Measurements from ENCODE around the gene ADGRB2.
"Not testable (repeated sequence)": the region's sequence is repeated elsewhere in the genome, so short reads cannot be mapped to it uniquely, and the experiment has no call there.

Gene ADGRB2

DNA sequence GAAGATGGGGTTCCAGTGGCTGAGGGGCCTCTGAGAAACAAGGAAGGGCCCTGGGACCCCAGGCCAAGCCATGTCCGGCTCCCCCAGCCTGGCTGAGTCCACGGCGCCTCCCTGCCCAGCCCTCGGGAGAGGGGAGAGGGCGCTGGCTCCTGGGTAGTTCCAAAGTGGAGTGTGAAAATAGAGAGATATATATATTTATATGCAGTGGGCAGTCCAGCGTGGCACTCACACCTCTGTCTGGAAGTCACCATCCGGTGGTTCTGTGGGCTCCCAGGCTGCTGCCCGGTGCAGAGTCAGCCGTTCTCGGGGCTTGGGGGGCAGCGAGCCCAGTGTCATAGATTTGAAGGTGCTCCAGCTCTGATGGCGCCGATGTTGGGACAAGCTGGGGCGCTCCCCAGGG is 36.9 kb downstream of the ADGRB2 start:
- no peak for DNase-seq (ENCODE audit: low read depth in 2 of 2)

DNA sequence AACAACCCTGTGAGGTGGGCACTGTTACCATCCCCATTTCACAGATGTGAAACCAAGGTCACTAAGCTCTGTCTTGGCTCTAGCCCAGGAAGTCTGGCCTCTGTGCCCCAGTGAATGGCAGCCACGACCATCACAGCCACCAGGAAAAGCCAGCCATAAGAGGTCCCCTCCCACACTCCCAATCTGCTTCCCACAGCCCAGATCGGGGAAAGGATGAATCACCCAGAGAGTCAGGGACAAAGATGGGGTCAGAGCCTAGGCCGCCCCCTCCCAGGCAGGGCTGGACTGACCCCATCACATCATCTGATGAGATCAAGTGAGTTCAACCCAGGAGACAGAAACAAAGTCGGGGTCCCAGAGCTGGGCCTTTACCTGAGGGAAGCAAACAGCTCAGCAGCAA is 37.4 kb downstream of the ADGRB2 start:
- DNase-seq (ENCODE audit: low read depth in 2 of 2), result no peak

DNA sequence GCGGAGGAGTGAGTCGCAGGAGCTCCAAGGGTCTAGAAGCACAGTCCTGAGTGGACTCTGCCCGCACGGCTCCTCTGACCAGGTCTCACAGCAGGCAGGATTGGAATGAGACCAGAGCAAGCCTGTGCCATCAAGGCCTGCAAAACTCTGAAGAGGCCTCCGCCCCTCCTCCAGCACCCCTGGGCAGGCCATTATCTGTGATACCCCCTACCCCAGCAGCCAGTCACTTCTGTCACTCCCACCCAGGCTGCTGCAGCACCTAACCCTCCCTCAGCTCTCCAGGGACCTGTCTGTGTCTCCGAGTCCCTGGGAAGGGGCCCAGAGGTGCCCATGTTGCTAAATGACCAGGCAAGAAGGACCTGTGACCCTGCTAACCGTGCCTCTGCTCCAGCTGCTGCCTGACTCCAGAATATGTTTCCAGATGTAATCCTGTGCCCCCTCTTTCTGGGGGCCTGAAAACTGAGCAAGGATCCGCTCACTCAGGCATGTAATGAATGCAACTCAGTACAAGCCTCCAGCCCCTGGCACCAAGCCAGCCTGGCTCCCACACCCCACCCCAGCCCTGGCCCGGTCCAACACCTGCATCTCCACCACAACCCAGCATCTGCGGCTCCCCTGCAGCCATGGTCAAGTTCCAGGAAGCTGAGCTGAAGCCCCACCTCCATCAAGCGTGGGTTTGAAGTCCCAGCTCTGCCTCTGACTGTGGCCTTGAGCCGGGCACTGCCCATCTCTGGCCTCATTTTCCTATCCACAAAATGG is 38.2 kb downstream of the ADGRB2 start:
- DNase-seq (ENCODE audit: low read depth in 2 of 2), result no peak

DNA sequence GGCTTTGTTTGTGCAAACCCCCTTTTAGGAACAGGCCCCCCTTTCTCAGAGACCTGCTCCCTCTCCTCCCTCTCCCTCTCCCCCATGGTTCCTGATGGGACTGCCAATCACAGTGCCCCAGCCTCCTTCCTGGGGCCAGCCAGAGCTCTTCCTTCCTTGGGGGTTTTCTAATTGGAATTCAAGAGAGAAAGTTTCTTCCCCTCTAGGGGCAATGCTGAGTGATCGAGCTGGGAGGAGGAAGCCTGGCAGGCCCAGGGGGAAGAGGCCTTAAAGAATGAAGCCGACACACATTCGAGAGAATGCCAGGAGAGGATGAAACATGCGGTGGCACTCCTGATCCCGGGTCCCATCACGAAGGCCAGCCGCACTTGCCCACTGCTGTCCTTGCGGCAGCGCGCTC is 39.0 kb downstream of the ADGRB2 start:
- DNase-seq (ENCODE audit: low read depth in 2 of 2), result no peak

DNA sequence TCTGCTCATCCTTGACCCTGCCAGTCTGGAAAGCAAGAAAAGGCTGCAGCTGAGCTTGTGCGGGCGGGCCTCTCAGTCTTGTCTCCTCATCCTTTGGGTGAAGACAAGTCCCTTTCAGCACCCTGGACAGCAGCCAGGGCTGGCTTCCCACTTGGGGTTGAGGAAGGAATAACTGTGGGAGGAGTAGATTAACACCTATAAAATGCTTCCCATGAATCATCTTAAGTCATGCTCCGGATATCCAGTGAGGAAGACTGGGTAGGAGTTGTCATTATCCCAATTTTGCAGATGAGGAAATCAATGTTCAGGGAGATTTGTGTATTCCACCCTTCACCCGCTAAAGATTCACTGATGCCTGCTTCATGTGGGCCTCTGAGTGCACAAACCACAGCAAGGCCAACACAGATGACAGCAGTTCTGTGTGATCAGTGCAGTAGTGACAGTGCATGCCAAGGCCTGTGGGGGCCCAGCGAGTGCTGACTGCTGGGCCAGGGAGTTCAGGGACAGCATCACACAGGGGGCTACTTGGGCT is 40.2 kb downstream of the ADGRB2 start:
- peak in 1 of 2 donors; percentile 30 for DNase-seq (ENCODE audit: low read depth in 2 of 2)

DNA sequence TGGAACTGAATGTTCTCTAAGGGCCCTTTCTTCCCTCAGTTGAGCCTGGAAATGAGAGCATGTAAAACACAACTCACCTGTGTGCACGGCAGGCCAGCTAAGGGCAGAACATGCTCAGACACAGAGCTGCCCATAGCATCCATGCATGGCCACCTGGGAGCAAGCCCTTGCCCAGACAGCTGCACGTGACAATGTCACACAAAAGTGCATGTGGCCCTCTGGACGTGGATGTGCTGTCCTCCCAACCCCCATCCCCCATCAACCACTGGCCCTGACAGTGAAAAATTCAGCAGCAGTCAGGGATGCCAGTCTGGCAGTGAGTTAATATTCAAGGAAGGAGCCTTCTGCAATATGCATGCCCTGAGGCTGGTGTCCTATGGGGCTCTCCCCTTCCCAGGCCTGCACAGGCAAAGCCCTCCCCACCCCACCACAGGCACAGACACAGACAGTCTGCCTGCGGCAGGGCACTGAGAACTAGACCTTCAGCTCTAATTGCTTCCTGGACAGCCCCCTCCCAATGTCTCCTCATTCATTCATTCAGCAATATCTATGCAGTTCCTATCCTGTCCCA is 45.7 kb downstream of the ADGRB2 start:
- DNase-seq (ENCODE audit: low read depth in 2 of 2), result no peak

DNA sequence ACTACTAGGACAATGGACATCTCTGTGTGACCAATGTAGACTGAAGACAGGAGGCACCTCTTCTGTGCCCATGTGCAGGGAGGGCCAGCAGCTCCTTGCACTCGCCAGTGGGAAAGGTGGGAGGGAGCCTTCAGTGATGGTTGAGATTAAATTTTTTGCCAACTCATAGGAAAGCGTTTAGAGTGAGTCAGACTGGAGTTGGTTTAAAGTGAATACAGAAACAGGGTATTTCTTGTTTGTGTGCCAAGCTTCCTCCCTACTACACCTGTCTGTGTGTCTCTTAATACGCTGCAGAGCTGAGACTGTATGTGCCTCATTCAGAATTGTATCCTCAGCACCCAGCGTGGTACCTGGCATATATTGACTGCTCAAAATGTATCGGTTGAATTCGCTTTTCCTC is 46.8 kb downstream of the ADGRB2 start:
- DNase-seq (ENCODE audit: low read depth in 2 of 2), result no peak

DNA sequence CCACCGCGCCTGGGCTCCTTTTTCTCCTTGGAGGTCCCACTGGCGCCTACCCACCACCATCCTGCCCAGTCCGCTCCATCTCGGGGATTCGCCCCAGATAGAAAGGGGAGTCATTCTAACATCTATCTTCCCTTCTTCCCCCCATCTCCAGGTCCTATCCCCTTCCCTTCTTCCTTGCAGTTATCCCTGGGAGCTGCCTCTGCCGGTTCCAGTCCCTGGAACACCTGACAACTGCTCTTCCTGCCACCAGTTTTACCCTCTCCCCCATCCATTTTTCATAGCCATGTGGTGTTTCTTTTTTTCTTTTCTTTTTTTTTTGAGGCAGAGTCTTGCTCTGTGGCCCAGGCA is 48.3 kb downstream of the ADGRB2 start:
- no peak for DNase-seq (ENCODE audit: low read depth in 2 of 2)

DNA sequence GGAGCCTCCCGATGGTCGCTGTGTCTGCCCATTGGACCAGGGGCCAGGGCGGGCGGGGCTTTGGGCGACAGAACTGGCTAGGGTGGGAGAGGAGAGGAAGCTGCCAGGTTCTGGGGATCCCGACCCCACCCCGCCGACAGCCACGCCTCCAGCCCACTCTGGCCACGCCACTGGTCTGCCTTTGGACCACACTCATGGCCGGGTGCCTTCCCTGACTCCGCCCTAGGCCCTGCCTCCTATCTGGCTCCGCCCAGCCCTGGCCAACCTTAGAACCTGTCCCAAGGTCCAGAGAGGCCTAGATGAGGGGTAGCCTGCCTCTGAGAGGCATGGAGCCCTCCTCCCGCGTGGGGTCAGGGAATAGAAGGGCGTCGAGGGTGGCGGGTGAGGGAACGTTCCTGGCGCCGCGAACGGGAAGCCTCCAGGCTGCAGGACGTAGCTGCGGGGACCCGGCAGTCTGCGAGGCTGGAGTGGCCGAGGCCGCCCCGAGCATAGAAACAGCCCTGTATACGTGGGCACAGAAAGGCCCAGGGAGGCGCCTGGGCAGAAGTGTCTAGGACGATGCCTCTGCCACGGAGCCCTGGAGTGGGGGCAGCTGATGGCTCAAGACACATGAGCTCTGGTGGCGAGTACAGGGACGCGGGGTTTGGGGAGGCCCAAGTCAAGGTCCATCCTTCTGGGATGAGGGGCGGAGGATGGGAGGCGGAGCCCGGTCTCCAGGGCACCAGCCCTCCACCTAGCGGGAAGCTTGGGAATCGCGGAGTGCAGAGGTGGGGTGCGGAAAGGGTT is 48.9 kb downstream of the ADGRB2 start:
- DNase-seq (ENCODE audit: low read depth in 2 of 2), result peak in 1 of 2 donors; percentile 25

DNA sequence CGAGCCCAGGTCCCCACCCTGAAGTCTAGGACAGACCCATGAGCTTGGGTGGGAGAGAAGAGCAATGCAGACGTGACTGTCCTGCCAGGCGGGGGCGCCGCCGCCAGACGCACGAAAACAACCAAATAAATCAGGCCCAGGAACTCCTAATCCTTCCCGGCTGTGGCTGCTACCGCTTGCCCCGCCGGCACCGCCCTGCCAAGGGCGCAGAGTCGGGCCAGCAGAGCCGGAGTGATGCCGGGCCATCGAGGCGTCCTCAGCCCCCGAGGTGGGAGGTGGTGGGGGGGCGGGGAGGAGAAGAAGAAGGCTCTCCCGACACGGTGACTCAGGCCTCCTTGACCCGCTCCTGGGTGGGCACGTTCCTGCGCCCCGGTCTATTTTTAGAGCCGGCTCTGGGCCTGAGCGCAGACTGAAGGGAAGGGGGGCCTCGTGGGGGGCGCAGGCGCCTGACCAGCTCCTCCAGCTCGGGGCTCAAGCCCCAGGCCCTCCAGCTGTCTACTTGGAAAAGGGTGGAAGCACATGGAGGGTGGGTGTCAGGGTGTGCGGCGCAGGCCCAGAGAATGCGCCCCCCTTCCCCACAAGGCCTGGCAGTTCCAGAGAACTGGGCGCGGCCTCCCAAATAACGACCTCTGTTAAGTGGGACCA is 49.6 kb downstream of the ADGRB2 start:
- DNase-seq (ENCODE audit: low read depth in 2 of 2), result peak in 1 of 2 donors; percentile 18

DNA sequence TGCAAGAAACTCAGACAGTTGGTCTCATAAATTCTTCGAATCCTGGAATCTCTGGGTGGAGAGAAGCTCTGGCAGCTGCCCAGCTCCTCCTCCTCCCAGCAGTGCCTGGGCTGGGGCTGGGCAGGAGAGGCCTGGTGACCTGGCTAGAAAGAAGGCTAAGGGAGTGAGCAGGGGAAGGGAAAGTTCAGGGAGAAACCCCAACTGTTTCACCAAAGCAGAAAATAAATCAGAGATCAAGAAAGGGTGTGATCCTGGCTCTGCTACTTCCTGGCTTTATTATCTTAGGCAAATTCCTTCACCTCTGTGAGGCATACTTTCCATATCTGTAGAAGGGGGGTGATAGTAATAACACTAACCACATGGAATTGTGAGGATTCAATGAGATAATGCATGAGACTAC is 51.5 kb downstream of the ADGRB2 start:
- DNase-seq (ENCODE audit: low read depth in 2 of 2), result no peak

DNA sequence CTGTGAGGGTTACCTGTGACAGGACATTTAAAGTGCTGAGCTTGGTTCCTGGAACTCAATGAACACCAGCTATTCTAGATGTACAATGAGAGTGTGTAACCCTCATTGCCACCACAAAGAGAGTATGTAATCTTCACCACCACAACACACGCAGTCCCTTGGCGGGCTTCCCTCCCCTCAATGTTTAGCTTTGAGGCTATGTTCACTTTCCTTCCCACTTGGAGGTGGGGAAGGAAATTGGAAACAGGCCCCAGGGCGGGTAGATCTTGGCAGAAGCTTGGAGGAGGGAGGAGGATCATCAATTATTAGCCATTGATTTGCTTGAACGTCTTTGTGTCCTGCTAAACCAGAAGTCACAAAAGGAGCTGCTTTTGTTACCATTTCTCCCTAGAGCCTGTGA is 52.1 kb downstream of the ADGRB2 start:
- DNase-seq (ENCODE audit: low read depth in 2 of 2), result no peak

DNA sequence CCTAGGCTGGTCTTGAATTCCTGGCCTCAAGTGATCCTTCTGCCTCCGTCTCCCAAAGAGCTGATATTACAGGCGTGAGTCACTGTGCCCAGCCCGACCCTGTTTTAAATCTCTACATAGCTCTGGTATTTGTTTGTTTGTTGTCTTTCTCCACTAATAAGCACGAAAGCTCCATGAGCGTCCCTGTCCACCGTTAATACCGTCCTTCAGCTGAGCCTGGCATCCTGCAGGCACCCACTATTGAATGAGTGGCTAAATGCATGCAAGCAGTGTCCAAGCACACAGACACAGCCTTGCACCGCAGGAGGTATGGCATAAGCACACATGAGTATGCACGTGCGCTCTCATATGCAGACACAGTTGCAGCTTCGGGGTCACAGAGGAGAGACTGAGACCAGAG is 55.8 kb downstream of the ADGRB2 start:
- no peak for DNase-seq (ENCODE audit: low read depth in 2 of 2)

DNA sequence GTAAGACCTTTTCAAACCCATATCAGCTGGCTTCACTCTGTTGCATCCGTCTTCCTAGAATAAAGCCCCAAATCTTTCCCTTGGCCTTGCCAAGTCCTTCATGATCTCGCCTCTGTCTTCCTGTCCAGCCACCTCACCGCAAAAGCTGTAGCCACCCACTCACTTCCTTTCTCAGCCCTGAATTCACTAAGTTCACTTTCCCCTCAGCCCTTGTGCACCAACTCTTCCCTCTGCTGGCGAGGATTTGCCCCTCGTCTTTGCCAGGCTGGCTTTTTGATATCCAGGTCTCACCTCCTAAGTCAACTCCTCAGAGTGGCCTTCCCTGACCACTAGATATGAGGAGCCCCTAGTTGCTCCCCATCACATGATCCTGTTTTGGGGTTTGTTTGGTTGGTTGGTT is 56.4 kb downstream of the ADGRB2 start:
- no peak for DNase-seq (ENCODE audit: low read depth in 2 of 2)

DNA sequence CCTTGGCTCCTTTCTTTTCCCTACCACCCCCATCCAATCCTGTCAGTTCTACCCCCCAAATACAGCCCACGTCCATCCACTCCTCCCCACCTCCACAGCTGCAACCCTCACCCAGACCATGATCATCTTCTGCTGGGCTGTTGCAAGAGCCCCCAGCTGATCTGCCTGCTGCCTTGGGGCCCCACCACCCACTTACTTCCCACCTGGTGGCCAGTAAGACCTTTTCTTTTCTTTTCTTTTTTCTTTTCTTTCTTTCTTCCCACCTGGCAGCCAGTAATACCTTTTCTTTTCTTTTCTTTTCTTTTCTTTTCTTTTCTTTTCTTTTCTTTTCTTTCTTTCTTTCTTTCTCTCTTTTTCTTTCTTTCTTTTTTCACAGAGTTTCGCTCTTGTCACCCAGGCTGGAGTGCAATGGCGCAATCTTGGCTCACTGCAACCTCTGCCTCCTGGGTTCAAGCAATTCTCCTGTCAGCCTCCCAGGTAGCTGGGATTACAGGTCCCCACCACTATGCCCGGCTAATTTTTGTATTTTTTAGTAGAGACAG is 57.0 kb downstream of the ADGRB2 start:
- DNase-seq (ENCODE audit: low read depth in 2 of 2), result not testable (repeated sequence)

DNA sequence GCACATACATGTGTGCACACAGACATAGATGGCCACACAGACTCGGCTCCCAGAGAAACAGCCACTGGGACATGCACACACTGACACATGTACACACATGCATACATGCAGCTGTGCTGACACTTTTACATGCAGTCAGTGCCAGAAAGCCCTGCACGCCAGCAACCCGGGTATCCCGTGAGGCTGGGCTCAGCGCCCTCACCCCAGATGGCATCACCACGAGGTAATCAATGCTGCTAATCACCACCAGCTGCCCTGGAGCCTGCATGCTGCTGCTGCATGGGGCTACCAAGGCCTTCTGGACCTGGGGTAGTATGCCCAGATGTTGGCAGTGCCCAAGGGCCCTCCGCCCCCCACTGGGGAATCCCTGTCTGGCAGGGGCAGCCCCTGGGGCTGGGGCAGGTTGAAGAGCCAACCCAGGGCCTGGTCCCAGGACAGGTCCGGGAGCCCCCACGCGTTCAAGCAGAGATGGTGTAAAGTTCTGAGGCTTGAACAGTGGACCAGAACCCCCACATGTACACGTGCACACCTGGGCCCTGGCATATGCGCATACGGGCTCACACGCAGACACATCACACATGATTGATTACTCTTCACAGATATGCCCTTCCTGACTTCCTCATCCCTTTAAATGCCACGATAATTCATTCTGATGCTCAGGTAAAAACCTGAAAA is 57.6 kb downstream of the ADGRB2 start:
- no peak for DNase-seq (ENCODE audit: low read depth in 2 of 2)

DNA sequence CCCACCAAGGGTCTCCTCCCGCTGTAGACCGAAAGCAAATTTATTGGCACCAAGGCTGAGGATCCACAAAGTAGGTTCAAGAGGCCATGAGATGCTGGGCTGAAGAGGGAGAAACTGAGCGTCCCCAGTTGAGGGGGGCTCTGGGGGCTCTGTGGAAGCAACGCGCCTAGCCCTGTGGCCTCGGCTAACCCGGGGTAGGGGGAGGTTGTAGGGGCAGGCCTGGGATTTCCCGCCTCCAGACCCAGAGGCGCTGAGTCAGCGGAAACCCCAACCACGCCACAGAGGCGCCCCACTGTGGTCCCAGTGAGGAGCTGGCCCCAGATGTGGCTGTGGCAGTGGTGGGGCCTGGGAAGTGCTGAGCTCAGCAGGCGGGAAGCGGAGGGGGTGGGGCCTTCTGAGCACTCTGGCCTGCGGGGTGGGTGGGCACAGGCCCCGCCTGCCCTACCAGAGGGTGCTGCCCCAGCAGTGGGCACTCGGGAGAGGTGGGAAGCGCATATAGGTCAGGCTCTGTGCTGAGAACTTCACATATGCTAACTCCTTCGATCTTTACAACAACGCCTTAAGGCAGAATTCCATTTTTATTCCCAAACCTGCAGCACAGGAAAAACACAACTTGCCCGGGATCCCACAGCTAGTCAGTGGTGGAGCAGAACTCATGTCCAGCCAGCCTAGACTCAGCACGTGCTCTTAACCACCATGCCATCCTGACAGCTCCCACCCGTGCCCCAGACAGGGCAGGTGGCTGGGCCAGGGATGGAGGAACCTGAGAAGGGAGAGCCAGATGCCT is 58.9 kb downstream of the ADGRB2 start:
- peak; percentile 42 to 45 for DNase-seq (ENCODE audit: low read depth in 2 of 2)

DNA sequence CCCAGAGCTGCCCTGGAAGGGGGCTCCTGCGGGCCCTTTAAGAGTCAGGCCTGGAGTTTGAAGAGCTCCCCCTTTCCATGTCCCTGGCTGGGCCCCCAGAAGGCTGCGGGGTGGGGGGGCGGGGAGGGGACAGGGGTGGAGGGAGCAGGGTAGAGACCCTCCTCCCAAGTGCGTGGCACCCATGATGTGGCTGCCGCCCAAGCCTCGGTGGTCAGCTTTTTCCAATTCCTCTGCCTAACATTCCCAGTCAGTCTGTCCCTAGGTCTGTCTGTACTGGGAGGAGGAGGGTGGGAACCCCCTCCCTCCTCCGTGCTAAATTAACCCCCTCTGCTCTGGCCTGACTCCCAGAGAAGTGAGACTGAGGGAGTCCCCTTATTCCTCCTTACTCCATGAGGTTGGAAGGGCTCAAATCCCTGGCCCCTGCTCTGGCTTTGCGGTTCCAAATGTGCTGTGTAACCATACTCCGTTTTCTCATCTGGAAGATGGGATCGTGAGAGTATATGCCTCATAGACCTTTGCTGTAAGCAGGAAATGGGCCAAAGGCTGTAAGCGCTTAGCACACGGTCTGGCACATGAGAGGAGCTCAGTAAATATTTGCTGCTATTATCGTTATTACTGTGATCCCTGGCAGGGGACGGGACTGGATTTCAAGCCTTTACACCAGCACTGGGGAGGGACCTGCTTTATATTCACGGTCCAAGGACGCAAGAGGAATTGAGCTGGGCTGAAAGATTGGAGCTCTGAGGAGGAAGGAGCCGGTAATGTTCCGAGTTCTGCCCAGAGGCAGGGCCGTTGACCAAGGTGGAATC is 59.7 kb downstream of the ADGRB2 start:
- no peak for DNase-seq (ENCODE audit: low read depth in 2 of 2)

DNA sequence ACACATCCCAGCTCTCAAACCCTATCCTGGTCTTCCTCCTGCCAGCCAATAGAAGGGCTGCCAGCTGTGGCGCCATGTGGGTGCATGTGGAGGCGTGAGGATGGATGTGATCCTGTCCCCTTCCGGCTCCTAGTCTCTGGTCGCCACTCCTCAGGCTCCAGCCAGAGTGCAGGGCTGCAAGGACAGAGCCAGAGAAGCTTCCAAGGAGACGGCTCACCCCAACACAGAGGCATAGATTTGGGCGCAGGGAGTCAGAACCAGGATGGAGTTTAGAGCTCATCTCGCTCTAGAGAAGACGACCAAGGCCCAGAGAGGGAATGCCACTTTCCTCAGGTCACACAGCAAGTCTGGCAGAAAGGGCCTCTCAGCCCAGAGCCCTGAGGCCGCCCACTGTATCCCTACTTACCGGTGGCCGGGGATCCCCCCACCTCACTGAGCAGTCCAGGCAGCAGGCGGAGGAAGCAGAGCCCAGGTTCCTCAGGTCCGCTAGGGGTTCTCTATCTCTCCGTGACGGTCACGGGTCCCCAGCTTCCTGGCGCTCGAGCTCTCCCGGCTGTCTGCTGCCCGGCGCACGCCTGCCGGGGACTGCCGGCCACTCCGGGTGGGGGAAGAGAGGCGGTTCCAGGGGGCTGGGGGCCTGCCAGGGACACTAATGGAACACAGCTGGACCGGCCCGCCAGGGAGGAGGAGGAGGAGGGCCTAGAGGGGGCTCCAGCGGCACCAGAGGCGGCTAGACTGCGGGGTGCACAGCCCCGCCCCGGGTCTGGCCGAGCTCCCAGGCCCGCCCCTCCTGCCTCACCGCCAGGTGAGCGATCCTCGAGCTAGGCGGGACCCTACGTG is 60.5 kb downstream of the ADGRB2 start, which contains the start of gene COL16A1:
TSS of gene COL16A1 (minus strand) at position 587 of the 840 bp plus-strand sequence. CDS start 1,824 bp downstream, outside the sequence.
- no peak for DNase-seq (ENCODE audit: low read depth in 2 of 2)
